ENCODE data around the gene GKN2. TPM values are rescaled to one million over a fixed set of nuclear protein-coding genes. Genes with fewer than 3 reads are reported as not detected.

The GKN2 gene
- total and polyA plus RNA-seq, 2 of the 13 experiments (the other 11 are each of a cell fraction or from before 2014, with no cell fraction given), result not detected

DNA sequence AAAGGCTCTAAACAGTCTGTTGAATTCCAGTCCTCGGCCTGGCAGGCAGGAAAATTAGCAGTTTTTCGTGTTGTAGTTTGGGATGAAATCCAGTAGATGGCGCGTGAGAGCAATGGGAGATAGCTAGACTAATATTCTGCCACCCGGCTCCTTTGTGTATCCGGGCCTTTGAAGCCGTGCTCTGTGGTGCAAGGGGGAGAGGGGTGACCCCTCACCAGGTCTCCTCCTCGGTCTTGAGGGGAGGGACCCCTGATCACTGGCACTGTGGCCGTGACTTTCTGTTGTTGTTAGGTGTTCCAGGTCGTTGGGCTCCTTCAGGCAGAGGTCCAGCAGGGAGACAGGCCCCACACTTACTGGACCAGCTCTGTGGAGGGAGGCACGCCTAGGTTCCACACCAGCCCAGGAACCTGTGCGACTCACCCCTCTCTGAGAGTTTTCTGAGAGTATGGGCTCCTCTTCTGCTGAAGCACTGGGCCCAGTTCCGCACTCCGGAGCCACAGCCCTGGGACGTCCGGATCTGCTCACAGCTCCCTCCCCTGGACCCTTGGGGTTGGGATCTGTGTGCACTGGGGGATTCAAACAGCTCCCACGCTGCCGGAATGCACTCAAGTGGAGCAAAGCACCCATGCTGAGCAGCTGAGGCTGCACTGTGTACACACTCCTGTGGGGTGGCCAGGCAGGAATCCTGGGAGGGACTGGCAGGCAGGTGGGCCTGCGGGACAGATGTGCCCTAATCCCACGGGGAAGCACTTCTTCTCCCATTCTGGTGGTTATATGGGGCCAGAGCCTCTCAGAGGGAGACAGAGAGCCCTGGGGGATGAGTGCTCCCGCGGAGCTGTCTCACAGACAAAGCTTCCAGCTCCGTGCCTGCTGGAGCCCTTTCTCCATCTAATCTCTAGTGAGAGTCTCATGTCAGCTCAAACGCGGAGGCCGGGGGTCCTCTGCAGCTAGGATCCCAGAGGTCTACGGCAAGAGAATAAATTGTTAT lies 8.8 kb downstream of the GKN2 start (continued):
- TF ChIP-seq PPARG (CRISPR knock-in tag; conservative IDR thresholded peaks at IDR 0.05), result 0 out of 2 replicates have a peak, but pooled peaks have one; percentile 22
- no peak for TF ChIP-seq HNRNPLL (IDR thresholded peaks at IDR 0.05; ENCODE audit: low read depth, low read length, poor library complexity, severe bottlenecking)
- peak; percentile 69; the same call in 1 of the 2 replicates for TF ChIP-seq CCDC6 (CRISPR knock-in tag; IDR thresholded peaks at IDR 0.05)
- TF ChIP-seq RBM39 (IDR thresholded peaks at IDR 0.05; ENCODE audit: low read depth, low read length, poor library complexity, severe bottlenecking), result no peak
- TF ChIP-seq, protein P1, sequence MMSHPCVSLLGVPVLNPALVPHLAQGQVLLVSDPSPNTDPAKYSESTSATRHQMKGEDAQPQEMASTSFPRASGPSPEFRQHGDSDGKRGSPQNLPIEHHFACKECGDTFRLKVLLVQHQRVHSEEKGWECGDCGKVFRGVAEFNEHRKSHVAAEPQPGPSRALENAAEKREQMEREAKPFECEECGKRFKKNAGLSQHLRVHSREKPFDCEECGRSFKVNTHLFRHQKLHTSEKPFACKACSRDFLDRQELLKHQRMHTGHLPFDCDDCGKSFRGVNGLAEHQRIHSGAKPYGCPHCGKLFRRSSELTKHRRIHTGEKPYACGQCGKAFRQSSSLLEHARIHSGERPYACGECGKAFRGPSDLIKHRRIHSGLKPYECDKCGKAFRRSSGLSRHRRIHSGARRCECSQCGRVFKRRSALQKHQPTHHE (CRISPR knock-in tag; IDR thresholded peaks at IDR 0.05; ENCODE audit: borderline replicate concordance), result no peak
- TF ChIP-seq, protein P2, sequence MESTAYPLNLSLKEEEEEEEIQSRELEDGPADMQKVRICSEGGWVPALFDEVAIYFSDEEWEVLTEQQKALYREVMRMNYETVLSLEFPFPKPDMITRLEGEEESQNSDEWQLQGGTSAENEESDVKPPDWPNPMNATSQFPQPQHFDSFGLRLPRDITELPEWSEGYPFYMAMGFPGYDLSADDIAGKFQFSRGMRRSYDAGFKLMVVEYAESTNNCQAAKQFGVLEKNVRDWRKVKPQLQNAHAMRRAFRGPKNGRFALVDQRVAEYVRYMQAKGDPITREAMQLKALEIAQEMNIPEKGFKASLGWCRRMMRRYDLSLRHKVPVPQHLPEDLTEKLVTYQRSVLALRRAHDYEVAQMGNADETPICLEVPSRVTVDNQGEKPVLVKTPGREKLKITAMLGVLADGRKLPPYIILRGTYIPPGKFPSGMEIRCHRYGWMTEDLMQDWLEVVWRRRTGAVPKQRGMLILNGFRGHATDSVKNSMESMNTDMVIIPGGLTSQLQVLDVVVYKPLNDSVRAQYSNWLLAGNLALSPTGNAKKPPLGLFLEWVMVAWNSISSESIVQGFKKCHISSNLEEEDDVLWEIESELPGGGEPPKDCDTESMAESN (CRISPR knock-in tag; conservative IDR thresholded peaks at IDR 0.05), result no peak
- TF ChIP-seq, protein P3, sequence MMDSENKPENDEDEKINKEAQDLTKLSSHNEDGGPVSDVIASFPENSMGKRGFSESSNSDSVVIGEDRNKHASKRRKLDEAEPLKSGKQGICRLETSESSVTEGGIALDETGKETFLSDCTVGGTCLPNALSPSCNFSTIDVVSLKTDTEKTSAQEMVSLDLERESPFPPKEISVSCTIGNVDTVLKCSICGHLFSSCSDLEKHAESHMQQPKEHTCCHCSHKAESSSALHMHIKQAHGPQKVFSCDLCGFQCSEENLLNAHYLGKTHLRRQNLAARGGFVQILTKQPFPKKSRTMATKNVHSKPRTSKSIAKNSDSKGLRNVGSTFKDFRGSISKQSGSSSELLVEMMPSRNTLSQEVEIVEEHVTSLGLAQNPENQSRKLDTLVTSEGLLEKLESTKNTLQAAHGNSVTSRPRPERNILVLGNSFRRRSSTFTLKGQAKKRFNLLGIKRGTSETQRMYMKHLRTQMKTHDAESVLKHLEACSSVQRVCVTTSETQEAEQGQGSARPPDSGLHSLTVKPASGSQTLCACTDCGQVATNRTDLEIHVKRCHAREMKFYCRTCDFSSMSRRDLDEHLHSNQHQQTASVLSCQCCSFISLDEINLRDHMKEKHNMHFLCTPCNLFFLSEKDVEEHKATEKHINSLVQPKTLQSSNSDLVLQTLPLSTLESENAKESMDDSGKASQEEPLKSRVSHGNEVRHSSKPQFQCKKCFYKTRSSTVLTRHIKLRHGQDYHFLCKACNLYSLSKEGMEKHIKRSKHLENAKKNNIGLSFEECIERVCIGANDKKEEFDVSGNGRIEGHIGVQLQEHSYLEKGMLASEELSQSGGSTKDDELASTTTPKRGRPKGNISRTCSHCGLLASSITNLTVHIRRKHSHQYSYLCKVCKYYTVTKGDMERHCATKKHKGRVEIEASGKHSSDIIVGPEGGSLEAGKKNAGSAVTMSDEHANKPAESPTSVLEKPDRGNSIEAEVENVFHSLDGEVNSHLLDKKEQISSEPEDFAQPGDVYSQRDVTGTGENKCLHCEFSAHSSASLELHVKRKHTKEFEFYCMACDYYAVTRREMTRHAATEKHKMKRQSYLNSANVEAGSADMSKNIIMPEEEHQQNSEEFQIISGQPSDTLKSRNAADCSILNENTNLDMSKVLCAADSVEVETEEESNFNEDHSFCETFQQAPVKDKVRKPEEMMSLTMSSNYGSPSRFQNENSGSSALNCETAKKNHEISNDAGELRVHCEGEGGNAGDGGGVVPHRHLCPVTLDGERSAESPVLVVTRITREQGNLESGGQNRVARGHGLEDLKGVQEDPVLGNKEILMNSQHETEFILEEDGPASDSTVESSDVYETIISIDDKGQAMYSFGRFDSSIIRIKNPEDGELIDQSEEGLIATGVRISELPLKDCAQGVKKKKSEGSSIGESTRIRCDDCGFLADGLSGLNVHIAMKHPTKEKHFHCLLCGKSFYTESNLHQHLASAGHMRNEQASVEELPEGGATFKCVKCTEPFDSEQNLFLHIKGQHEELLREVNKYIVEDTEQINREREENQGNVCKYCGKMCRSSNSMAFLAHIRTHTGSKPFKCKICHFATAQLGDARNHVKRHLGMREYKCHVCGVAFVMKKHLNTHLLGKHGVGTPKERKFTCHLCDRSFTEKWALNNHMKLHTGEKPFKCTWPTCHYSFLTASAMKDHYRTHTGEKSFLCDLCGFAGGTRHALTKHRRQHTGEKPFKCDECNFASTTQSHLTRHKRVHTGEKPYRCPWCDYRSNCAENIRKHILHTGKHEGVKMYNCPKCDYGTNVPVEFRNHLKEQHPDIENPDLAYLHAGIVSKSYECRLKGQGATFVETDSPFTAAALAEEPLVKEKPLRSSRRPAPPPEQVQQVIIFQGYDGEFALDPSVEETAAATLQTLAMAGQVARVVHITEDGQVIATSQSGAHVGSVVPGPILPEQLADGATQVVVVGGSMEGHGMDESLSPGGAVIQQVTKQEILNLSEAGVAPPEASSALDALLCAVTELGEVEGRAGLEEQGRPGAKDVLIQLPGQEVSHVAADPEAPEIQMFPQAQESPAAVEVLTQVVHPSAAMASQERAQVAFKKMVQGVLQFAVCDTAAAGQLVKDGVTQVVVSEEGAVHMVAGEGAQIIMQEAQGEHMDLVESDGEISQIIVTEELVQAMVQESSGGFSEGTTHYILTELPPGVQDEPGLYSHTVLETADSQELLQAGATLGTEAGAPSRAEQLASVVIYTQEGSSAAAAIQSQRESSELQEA (CRISPR knock-in tag; IDR thresholded peaks at IDR 0.05; ENCODE audit: not compliant biosample characterization), result no peak
- peak; percentile 16; the same call in 1 of the 2 replicates for TF ChIP-seq FOXA3 (CRISPR knock-in tag; IDR thresholded peaks at IDR 0.05)
- TF ChIP-seq TCF7 (IDR thresholded peaks at IDR 0.05; ENCODE audit: low read depth), result no peak
- TF ChIP-seq, protein P4, sequence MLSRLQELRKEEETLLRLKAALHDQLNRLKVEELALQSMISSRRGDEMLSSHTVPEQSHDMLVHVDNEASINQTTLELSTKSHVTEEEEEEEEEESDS (CRISPR knock-in tag; IDR thresholded peaks at IDR 0.05; ENCODE audit: borderline replicate concordance), result no peak
- TF ChIP-seq ZNF501 (CRISPR knock-in tag; IDR thresholded peaks at IDR 0.05), result peak; percentile 36; the same call in 1 of the 2 replicates
- TF ChIP-seq, protein P5, sequence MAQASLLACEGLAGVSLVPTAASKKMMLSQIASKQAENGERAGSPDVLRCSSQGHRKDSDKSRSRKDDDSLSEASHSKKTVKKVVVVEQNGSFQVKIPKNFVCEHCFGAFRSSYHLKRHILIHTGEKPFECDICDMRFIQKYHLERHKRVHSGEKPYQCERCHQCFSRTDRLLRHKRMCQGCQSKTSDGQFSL (CRISPR knock-in tag; IDR thresholded peaks at IDR 0.05), result no peak
